Testis (tissue), 3 donors: ENCODE data around the gene IL25. TPM values are rescaled to one million over a fixed set of nuclear protein-coding genes. Genes with fewer than 3 reads are reported as not detected.

Experiments
- DNase-seq: peaks from one replicate; pipeline ENCODE4 v3.0.0-alpha.2; 2019
- H3K27ac ChIP-seq, 2 donors: fragments of 200-600 bp; sonication (generic); one replicate each; pipeline ENCODE4 v1.5.1; 2019
- H3K27me3 ChIP-seq: fragments of 200-600 bp; sonication (generic); one replicate; pipeline ENCODE4 v1.5.1; 2019
- H3K36me3 ChIP-seq: fragments of 200-600 bp; sonication (generic); one replicate; pipeline ENCODE4 v1.5.1; 2017; ENCODE audit warnings: low read depth; ENCODE audit errors: missing control alignments
- H3K4me1 ChIP-seq: fragments of 200-600 bp; sonication (generic); one replicate; pipeline ENCODE4 v1.5.1; 2019
- H3K4me3 ChIP-seq, 2 donors: fragments of 200-600 bp; sonication (generic); one replicate each; pipeline ENCODE4 v1.5.1; 2017 to 2019
- H3K9me3 ChIP-seq: fragments of 200-600 bp; sonication (generic); one replicate; pipeline ENCODE4 v1.5.1; 2017
- CTCF ChIP-seq, 3 experiments: fragments of 450-650 bp in 2 of 3; fragments of 200-600 bp in 1 of 3; sonication (generic) in 1 of 3; IDR thresholded peaks; one replicate each; pipeline ENCODE4 v1.5.1; 2016 to 2019; ENCODE audit warnings: antibody characterized with exemption in 3 of 3, mild to moderate bottlenecking in 2 of 3, moderate library complexity in 1 of 3
- POLR2A ChIP-seq: fragments of 450-650 bp; IDR thresholded peaks from one replicate; pipeline ENCODE4 v1.6.1; 2017; ENCODE audit warnings: antibody characterized with exemption, mild to moderate bottlenecking, moderate library complexity
- WGBS, 2 donors: methylation state at CpG; one replicate each; pipeline ENCODE4 v1.1.5; 2018; 5-methylcytosine and 5-hydroxymethylcytosine counted together
- intact Hi-C: fragments of 100-400 bp; cut with DNase I; formaldehyde crosslinking; loops from one replicate; pipeline ENCODE4 v1.15.1; 2023; ENCODE audit warnings: low total_unique reads
- polyA plus RNA-seq: library from polyadenylated mRNA; stranded (reverse); fragments of 350-450 nt; fragmentation: Illumina TruSeq; extraction: RNeasy Lipid Tissue Mini Kit (QIAGEN cat#74804); gene quantifications from one replicate; pipeline ENCODE4 v1.2.3, GENCODE V29; 2014; ENCODE audit warnings: low read depth, low replicate concordance; ENCODE audit not compliant: insufficient read depth
- total RNA-seq, 2 donors: library from RNA; depleted of rRNA; stranded (reverse); fragments of >200 nt; gene quantifications; one replicate each; pipeline ENCODE4 v1.2.3, GENCODE V29; 2016

The IL25 gene
- total and polyA plus RNA-seq, 3 donors from 2014 or later = 0.39 to 0.83 (median 0.68) TPM

GRCh38 chr14:23403908-23404307, 31.3 kb downstream of the IL25 start:
- Histone ChIP-seq H3K27ac (no peak overlapping the region), H3K36me3 (no peaks in the 10 kb centered on the region), H3K4me3 (no peak overlapping the region), H3K27me3 (no peaks in the 10 kb centered on the region), H3K4me1 (no peaks in the 10 kb centered on the region), H3K9me3 (no peaks in the 10 kb centered on the region)
- no peak for TF ChIP-seq POLR2A
- TF ChIP-seq CTCF (IDR thresholded peaks at IDR 0.05) = no peak
- 87% methylated on average over 4 of the region's 4 CpGs for WGBS, 2 donors
- intact Hi-C loops = no loop called here
- no peak for DNase-seq

GRCh38 chr14:23404331-23404900, 31.8 kb downstream of the IL25 start:
- intact Hi-C loops = no loop called here
- DNase-seq = no peak
- WGBS, 2 donors = 90 to 91% methylated on average over 7 to 14 of the region's 14 CpGs
- H3K9me3 ChIP-seq = no peaks in the 10 kb centered on the region
- TF ChIP-seq CTCF (IDR thresholded peaks at IDR 0.05) (no peak), POLR2A (no peak)
- H3K4me3 ChIP-seq = no peak overlapping the region
- no peaks in the 10 kb centered on the region for H3K36me3 ChIP-seq
- H3K27ac ChIP-seq = no peak overlapping the region
- H3K4me1 ChIP-seq = no peaks in the 10 kb centered on the region
- H3K27me3 ChIP-seq = no peaks in the 10 kb centered on the region

- H3K27ac ChIP-seq = no peak overlapping the region
- no peaks in the 10 kb centered on the region for H3K27me3 ChIP-seq
- no peaks in the 10 kb centered on the region for H3K9me3 ChIP-seq
- H3K4me1 ChIP-seq = no peaks in the 10 kb centered on the region
- intact Hi-C loops = no loop called here
- H3K4me3 ChIP-seq = no peak overlapping the region
- no peaks in the 10 kb centered on the region for H3K36me3 ChIP-seq
- no peak for DNase-seq
- no peak for TF ChIP-seq CTCF (IDR thresholded peaks at IDR 0.05)
- no peak for TF ChIP-seq POLR2A
- WGBS, 2 donors = 89% methylated on average over 10 of the region's 10 CpGs
Observed at GRCh38 chr14:23405096-23405495, 32.5 kb downstream of the IL25 start.

- Histone ChIP-seq H3K27ac (no peak overlapping the region), H3K4me1 (no peaks in the 10 kb centered on the region), H3K9me3 (no peaks in the 10 kb centered on the region), H3K4me3 (no peak overlapping the region), H3K27me3 (no peaks in the 10 kb centered on the region), H3K36me3 (no peaks in the 10 kb centered on the region)
- no peak for TF ChIP-seq POLR2A
- TF ChIP-seq CTCF (IDR thresholded peaks at IDR 0.05) = no peak
- intact Hi-C loops = no loop called here
- no peak for DNase-seq
- WGBS, 2 donors = 91 to 93% methylated on average over 12 to 13 of the region's 13 CpGs
Observed at GRCh38 chr14:23405516-23406025, 33.0 kb downstream of the IL25 start.

GRCh38 chr14:23406244-23406643, 33.6 kb downstream of the IL25 start:
- no peaks in the 10 kb centered on the region for H3K9me3 ChIP-seq
- TF ChIP-seq POLR2A (no peak), CTCF (IDR thresholded peaks at IDR 0.05) (no peak)
- H3K27me3 ChIP-seq = no peaks in the 10 kb centered on the region
- H3K4me3 ChIP-seq = no peak overlapping the region
- H3K4me1 ChIP-seq = no peaks in the 10 kb centered on the region
- DNase-seq = no peak
- no peak overlapping the region for H3K27ac ChIP-seq
- no peaks in the 10 kb centered on the region for H3K36me3 ChIP-seq
- intact Hi-C loops = no loop called here
- WGBS, 2 donors = 72 to 79% methylated on average over 4 of the region's 4 CpGs
